GM19240 (cell line): ENCODE data around the gene PALLD.
"Not testable (repeated sequence)": the region's sequence is repeated elsewhere in the genome, so short reads cannot be mapped to it uniquely, and the experiment has no call there.

Source experiments
- DNase-seq: peaks from one replicate; pipeline ENCODE4 v3.0.0; 2011; ENCODE audit warnings: low spot score; ENCODE audit not compliant: insufficient read length

Gene PALLD

DNA sequence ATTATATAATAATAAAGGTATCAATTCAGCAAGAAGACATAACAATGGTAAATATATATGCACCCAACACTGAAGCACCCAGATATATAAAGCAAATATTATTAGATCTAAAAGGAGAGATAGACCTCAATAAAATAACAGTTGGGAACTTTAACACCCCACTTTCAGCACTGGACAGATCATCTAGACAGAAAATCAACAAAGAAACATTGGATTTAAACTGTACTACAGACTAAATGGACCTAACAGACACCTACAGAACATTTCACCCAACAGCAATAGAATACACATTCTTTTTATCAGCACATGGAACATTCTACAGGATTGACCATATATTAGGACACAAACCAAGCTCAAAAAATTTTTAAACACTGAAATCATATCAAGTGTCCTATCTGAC, 436.6 kb downstream of the PALLD start:
- no peak for DNase-seq

DNA sequence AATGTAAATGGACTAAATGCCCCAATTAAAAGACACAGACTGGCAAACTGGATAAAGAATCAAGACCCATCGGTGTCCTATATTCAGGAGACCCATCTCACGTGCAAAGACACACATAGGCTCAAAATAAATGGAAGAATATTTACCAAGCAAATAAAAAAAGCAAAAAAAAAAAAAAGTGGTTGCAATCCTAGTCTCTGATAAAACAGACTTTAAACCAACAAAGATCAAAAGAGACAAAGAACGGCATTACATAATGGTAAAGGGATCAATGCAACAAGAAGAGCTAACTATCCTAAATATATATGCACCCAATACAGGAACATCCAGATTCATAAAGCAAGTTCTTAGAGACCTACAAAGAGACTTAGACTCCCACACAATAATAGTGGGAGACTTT, 440.6 kb downstream of the PALLD start:
- DNase-seq: not testable (repeated sequence)

DNA sequence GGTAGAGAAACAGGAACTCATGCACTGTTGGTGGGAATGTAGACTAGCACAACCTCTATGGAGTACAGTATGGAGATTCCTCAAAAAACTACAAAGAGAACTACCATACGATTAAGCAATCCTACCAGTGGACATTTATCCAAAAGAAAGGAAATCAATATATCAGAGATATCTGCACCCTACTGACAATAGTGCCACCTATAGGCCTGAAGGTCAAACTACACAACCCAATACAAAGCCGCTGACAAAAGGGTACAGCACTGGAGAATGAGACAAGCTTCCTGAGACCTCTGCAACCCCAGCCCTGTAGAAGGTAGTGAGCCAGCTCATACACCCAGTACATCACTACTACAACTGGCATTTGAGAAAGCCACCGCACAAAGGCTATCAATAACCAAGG, 446.1 kb downstream of the PALLD start:
- no peak for DNase-seq

GRCh38 chr4:168945291-168945690, 448.4 kb downstream of the PALLD start:
- DNase-seq: no peak

GRCh38 chr4:168952821-168953246, 456.0 kb downstream of the PALLD start:
- not testable (repeated sequence) for DNase-seq

DNA sequence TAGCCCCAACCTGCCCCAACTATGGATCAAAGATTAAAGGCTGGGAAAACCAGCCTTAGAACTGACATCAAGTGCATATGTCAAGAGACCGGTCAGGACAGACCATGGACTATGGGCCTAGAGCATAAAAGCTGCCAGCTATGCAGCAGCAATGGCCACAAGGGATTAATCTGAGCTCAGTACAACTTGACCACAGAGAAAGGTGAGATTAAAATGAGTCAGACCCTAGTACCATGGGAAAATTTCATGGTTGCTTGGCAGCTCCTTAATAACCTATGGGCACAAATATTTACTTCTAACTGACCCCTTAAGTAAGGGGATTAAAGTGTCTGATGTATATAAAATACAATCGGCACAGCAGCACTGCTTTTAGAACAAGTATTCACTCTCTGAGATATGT, 458.8 kb downstream of the PALLD start:
- no peak for DNase-seq

GRCh38 chr4:168960716-168961115, 463.9 kb downstream of the PALLD start:
- DNase-seq: no peak

DNA sequence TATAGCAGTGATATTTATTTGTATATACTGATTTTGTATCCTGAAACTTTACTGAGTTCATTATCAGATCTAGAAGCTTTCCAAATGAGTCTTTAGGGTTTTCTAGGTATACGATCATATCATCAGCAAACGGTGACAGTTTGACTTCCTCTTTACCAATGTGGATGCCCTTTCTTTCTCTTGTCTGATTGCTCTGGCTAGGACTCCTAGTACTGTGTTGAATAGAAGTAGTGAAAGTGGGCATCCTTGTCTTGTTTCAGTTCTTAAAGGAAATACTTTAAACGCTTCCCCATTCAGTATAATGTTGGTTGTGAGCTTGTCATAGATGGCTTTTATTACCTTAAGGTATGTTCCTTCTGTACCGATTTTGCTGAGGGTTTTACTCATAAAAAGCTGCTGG, 475.7 kb downstream of the PALLD start:
- DNase-seq: no peak
